Common myeloid progenitor, CD34-positive (primary cell): ENCODE measurements around the gene SLC22A3.

Experiments used
- CTCF ChIA-PET: fragments of 350-600 bp; sonication (Branson Sonifier 250); formaldehyde crosslinking; loops from one replicate; lab custom pipeline; 2021; ENCODE audit warnings: antibody characterized with exemption; lab: Charles Lee
- POLR2A ChIA-PET: fragments of 350-600 bp; sonication (Branson Sonifier 250); formaldehyde crosslinking; loops from one replicate; lab custom pipeline; 2021; ENCODE audit warnings: antibody characterized with exemption; lab: Charles Lee
- DNase-seq, 3 donors: peaks; one replicate each; pipeline versions ENCODE4 v3.0.0 to v3.0.0-alpha.2; 2013
- H3K27ac ChIP-seq, 2 experiments: 1 replicate in 1 of 2; 2 replicates in 1 of 2; pipeline ENCODE4 v1.7.0; 2013; ENCODE audit warnings: inconsistent platforms in 2 of 2, low read length in 2 of 2, mild to moderate bottlenecking in 2 of 2, low read depth in 1 of 2, moderate library complexity in 1 of 2; ENCODE audit not compliant: severe bottlenecking in 2 of 2, insufficient read depth in 1 of 2, poor library complexity in 1 of 2
- H3K27me3 ChIP-seq, 5 experiments: replicated peaks in 2 of 5; 1 replicate in 3 of 5; 2 replicates in 2 of 5; pipeline versions ENCODE4 v1.6.1 to v1.7.0; 2013; ENCODE audit warnings: low read length in 4 of 5, mild to moderate bottlenecking in 2 of 5, moderate library complexity in 2 of 5, inconsistent platforms in 1 of 5; ENCODE audit not compliant: insufficient read depth in 5 of 5, control insufficient read depth in 4 of 5
- H3K36me3 ChIP-seq, 4 experiments: 1 replicate in 2 of 4; 2 replicates in 2 of 4; pipeline versions ENCODE4 v1.6.1 to v1.7.0; 2013; ENCODE audit warnings: low read length in 3 of 4, control low read depth in 1 of 4, mild to moderate bottlenecking in 1 of 4; ENCODE audit not compliant: control insufficient read depth in 4 of 4, insufficient read depth in 4 of 4
- H3K4me1 ChIP-seq, 4 experiments: 1 replicate in 3 of 4; 2 replicates in 1 of 4; pipeline versions ENCODE4 v1.6.1 to v1.7.1; 2013; ENCODE audit warnings: low read length in 3 of 4, mild to moderate bottlenecking in 3 of 4, control low read depth in 1 of 4, inconsistent platforms in 1 of 4, moderate library complexity in 1 of 4; ENCODE audit not compliant: control insufficient read depth in 4 of 4, insufficient read depth in 4 of 4; ENCODE audit errors: control extremely low read depth in 1 of 4
- H3K4me3 ChIP-seq, 7 experiments: 1 replicate in 4 of 7; 2 replicates in 3 of 7; pipeline versions ENCODE4 v1.5.1 to v1.7.0; 2013; ENCODE audit warnings: mild to moderate bottlenecking in 7 of 7, low read length in 6 of 7, moderate library complexity in 6 of 7, inconsistent platforms in 2 of 7, low read depth in 2 of 7, control low read depth in 1 of 7; ENCODE audit not compliant: insufficient read depth in 4 of 7, control insufficient read depth in 1 of 7; ENCODE audit errors: extremely low read depth in 1 of 7
- H3K9me3 ChIP-seq, 5 experiments: 1 replicate in 4 of 5; 2 replicates in 1 of 5; pipeline versions ENCODE4 v1.6.1 to v1.7.1; 2013; ENCODE audit warnings: low read length in 4 of 5, mild to moderate bottlenecking in 2 of 5, inconsistent platforms in 1 of 5, low read depth in 1 of 5, moderate library complexity in 1 of 5; ENCODE audit not compliant: control insufficient read depth in 4 of 5, insufficient read depth in 2 of 5; ENCODE audit errors: control extremely low read depth in 1 of 5
- WGBS: methylation state at CpG from one replicate; pipeline ENCODE4 v1.1.5; 2013; ENCODE audit not compliant: insufficient coverage; 5-methylcytosine and 5-hydroxymethylcytosine counted together

Gene SLC22A3

GRCh38 chr6:160393891-160394653 is 45.9 kb downstream of the SLC22A3 start:
- Histone ChIP-seq H3K9me3 (no peaks in the 10 kb centered on the region), H3K27me3 (peaks cover 0 to 5% (median 0%) of the 10 kb centered on the region in 5 experiments), H3K4me3 (no peak overlapping the region), H3K36me3 (no peaks in the 10 kb centered on the region), H3K27ac (no peak overlapping the region), H3K4me1 (no peaks in the 10 kb centered on the region)
- POLR2A ChIA-PET: no interaction called here
- DNase-seq: no peak
- 71% methylated on average over 4 of the region's 8 CpGs for whole genome bisulfite sequencing
- CTCF ChIA-PET: no interaction called here

- no peaks in the 10 kb centered on the region for H3K9me3 ChIP-seq
- ChIA-PET CTCF (no interaction called here), POLR2A (no interaction called here)
- no peak for DNase-seq
- no peak overlapping the region for H3K27ac ChIP-seq
- 80% methylated on average over 2 of the region's 2 CpGs for WGBS
- no peaks in the 10 kb centered on the region for H3K36me3 ChIP-seq
- no peak overlapping the region for H3K4me3 ChIP-seq
- H3K4me1 ChIP-seq: no peaks in the 10 kb centered on the region
- H3K27me3 ChIP-seq: peaks cover 0 to 5% (median 0%) of the 10 kb centered on the region in 5 experiments
Measured at GRCh38 chr6:160394654-160395035, 46.5 kb downstream of the SLC22A3 start.

- no peaks in the 10 kb centered on the region for H3K4me1 ChIP-seq
- ChIA-PET POLR2A (no interaction called here), CTCF (no interaction called here)
- no peaks in the 10 kb centered on the region for H3K9me3 ChIP-seq
- H3K36me3 ChIP-seq: no peaks in the 10 kb centered on the region
- H3K27ac ChIP-seq: no peak overlapping the region
- 86% methylated on average over 1 of the region's 3 CpGs for WGBS
- DNase-seq: no peak
- H3K27me3 ChIP-seq: peaks cover 0 to 5% (median 0%) of the 10 kb centered on the region in 5 experiments
- no peak overlapping the region for H3K4me3 ChIP-seq
Measured at GRCh38 chr6:160395187-160395586, 47.0 kb downstream of the SLC22A3 start.

- no CpG with 5 or more reads among the region's 1 CpG for WGBS
- no peak overlapping the region for H3K4me3 ChIP-seq
- H3K9me3 ChIP-seq: no peaks in the 10 kb centered on the region
- H3K36me3 ChIP-seq: no peaks in the 10 kb centered on the region
- no peak overlapping the region for H3K27ac ChIP-seq
- ChIA-PET CTCF (no interaction called here), POLR2A (no interaction called here)
- H3K4me1 ChIP-seq: no peaks in the 10 kb centered on the region
- peaks cover 0 to 7% (median 0%) of the 10 kb centered on the region in 5 experiments for H3K27me3 ChIP-seq
- DNase-seq: no peak
Measured at GRCh38 chr6:160396292-160396691, 48.1 kb downstream of the SLC22A3 start.

- no peaks in the 10 kb centered on the region for H3K4me1 ChIP-seq
- H3K27ac ChIP-seq: no peak overlapping the region
- WGBS: 73% methylated on average over 1 of the region's 3 CpGs
- DNase-seq: no peak
- peaks cover 0 to 7% (median 0%) of the 10 kb centered on the region in 5 experiments for H3K27me3 ChIP-seq
- no peaks in the 10 kb centered on the region for H3K36me3 ChIP-seq
- ChIA-PET POLR2A (no interaction called here), CTCF (no interaction called here)
- H3K9me3 ChIP-seq: no peaks in the 10 kb centered on the region
- H3K4me3 ChIP-seq: no peak overlapping the region
Measured at GRCh38 chr6:160398674-160399271, 50.6 kb downstream of the SLC22A3 start.

- ChIA-PET CTCF (interaction anchor here (0.9 kb wide), 1 partner anchor 10 kb away, joined by 3 read pairs; no protein-coding TSS in a partner anchor), POLR2A (no interaction called here)
- no CpG with 5 or more reads among the region's 2 CpGs for WGBS
- no peaks in the 10 kb centered on the region for H3K36me3 ChIP-seq
- no peak for DNase-seq
- no peaks in the 10 kb centered on the region for H3K4me1 ChIP-seq
- H3K27me3 ChIP-seq: peaks cover 0 to 2% (median 2%) of the 10 kb centered on the region in 5 experiments
- H3K4me3 ChIP-seq: no peak overlapping the region
- H3K27ac ChIP-seq: no peak overlapping the region
- no peaks in the 10 kb centered on the region for H3K9me3 ChIP-seq
Measured at GRCh38 chr6:160400446-160400845, 52.3 kb downstream of the SLC22A3 start.

GRCh38 chr6:160408528-160408927 is 60.4 kb downstream of the SLC22A3 start:
- Histone ChIP-seq H3K36me3 (no peaks in the 10 kb centered on the region), H3K27ac (no peak overlapping the region), H3K9me3 (no peaks in the 10 kb centered on the region), H3K27me3 (peaks cover 0 to 4% (median 0%) of the 10 kb centered on the region in 5 experiments), H3K4me3 (no peak overlapping the region), H3K4me1 (no peaks in the 10 kb centered on the region)
- DNase-seq: no peak
- POLR2A ChIA-PET: no interaction called here
- WGBS: 79% methylated on average over 4 of the region's 5 CpGs
- CTCF ChIA-PET: no interaction called here
